Endothelial cell of umbilical vein (primary cell): ENCODE data around the gene KCTD10. TPM values are rescaled to one million over a fixed set of nuclear protein-coding genes. Genes with fewer than 3 reads are reported as not detected.

Experiments used
- BruUV-seq: library from RNA; stranded (reverse); fragments of 400-500 nt; replicated peaks from 2 replicates; lab custom pipeline; 2021; lab: Mats Ljungman, UMichigan
- CTCF ChIA-PET: fragments of 300-600, 350-600 bp; sonication (Branson Sonifier 250); formaldehyde crosslinking; loops from one replicate; lab custom pipeline; 2021; ENCODE audit warnings: antibody characterized with exemption, inconsistent platforms; lab: Charles Lee
- POLR2A ChIA-PET: fragments of 300-600, 350-600 bp; sonication (Branson Sonifier 250); formaldehyde crosslinking; loops from one replicate; lab custom pipeline; 2021; ENCODE audit warnings: antibody characterized with exemption, inconsistent platforms; lab: Charles Lee
- DNase-seq: peaks from one replicate; pipeline ENCODE4 v3.0.0-alpha.2; 2011; ENCODE audit warnings: low read depth, low spot score
- FAIRE-seq: peaks from 2 replicates; lab custom pipeline; 2011; peaks lifted over from hg19 to GRCh38; lab: Jason Lieb, UNC
- H2AFZ ChIP-seq: 2 replicates; pipeline ENCODE4 v1.6.0; 2012; ENCODE audit warnings: low read depth, low read length, control low read depth, inconsistent platforms
- H3K27ac ChIP-seq: 2 replicates; pipeline ENCODE4 v1.5.1; 2011; ENCODE audit warnings: low read depth, mild to moderate bottlenecking, control low read depth, low read length, moderate library complexity; ENCODE audit not compliant: insufficient read depth
- H3K27me3 ChIP-seq, 2 experiments: 2 replicates each; pipeline versions ENCODE4 v1.6.0 to v1.6.1; 2011; ENCODE audit warnings: low read length in 2 of 2, mixed read lengths in 1 of 2; ENCODE audit not compliant: control insufficient read depth in 2 of 2, insufficient read depth in 2 of 2
- H3K36me3 ChIP-seq, 2 experiments: 2 replicates in 1 of 2; 3 replicates in 1 of 2; pipeline ENCODE4 v1.5.1; 2011; ENCODE audit warnings: low read length in 2 of 2, mild to moderate bottlenecking in 1 of 2, moderate library complexity in 1 of 2; ENCODE audit not compliant: control insufficient read depth in 2 of 2, insufficient read depth in 2 of 2; ENCODE audit errors: extremely low read depth in 1 of 2
- H3K4me1 ChIP-seq: 3 replicates; pipeline ENCODE4 v1.5.1; 2011; ENCODE audit warnings: mild to moderate bottlenecking, low read length; ENCODE audit not compliant: control insufficient read depth, insufficient read depth; ENCODE audit errors: extremely low read depth
- H3K4me2 ChIP-seq: 2 replicates; pipeline ENCODE4 v1.6.1; 2011; ENCODE audit warnings: low read length, control low read depth, mixed read lengths; ENCODE audit not compliant: insufficient read depth
- H3K4me3 ChIP-seq, 3 experiments: fragments of 200-600 bp in 1 of 3; sonication (generic), shearing (Covaris generic) in 1 of 3; replicated peaks in 1 of 3; 2 replicates each; pipeline ENCODE4 v1.5.1; 2011 to 2016; ENCODE audit warnings: control low read depth in 3 of 3, low read length in 3 of 3, mild to moderate bottlenecking in 2 of 3, inconsistent platforms in 1 of 3, low read depth in 1 of 3, moderate library complexity in 1 of 3; ENCODE audit not compliant: insufficient read depth in 1 of 3
- H3K79me2 ChIP-seq: 2 replicates; pipeline ENCODE4 v1.6.0; 2012; ENCODE audit warnings: low read length, inconsistent platforms; ENCODE audit not compliant: control insufficient read depth, insufficient read depth
- H3K9ac ChIP-seq: replicated peaks from 2 replicates; pipeline ENCODE3; 2011; ENCODE audit warnings: low read length, control low read depth; ENCODE audit not compliant: insufficient read depth; ENCODE audit errors: extremely low read depth
- H3K9me1 ChIP-seq: replicated peaks from 3 replicates; pipeline ENCODE4 v1.6.0; 2011; ENCODE audit warnings: mild to moderate bottlenecking, low read length; ENCODE audit not compliant: control insufficient read depth, insufficient read depth; ENCODE audit errors: extremely low read depth
- H3K9me3 ChIP-seq: replicated peaks from 2 replicates; pipeline ENCODE4 v1.5.1; 2012; ENCODE audit warnings: low read length, inconsistent platforms; ENCODE audit not compliant: control insufficient read depth, insufficient read depth
- H4K20me1 ChIP-seq: replicated peaks from 2 replicates; pipeline ENCODE3; 2011; ENCODE audit warnings: mild to moderate bottlenecking, low read length; ENCODE audit not compliant: control insufficient read depth, insufficient read depth; ENCODE audit errors: extremely low read depth
- CTCF ChIP-seq, 2 donors: IDR thresholded peaks; 1 replicate in 1 of 2; 2 replicates in 1 of 2; pipeline ENCODE4 v1.5.1; 2011; ENCODE audit warnings: low read length in 2 of 2, mild to moderate bottlenecking in 2 of 2, moderate library complexity in 2 of 2, control low read depth in 1 of 2, inconsistent platforms in 1 of 2, low read depth in 1 of 2; ENCODE audit not compliant: insufficient read depth in 1 of 2; ENCODE audit errors: extremely low read depth in 1 of 2
- EZH2 ChIP-seq: IDR thresholded peaks from 2 replicates; pipeline ENCODE4 v1.6.1; 2012; ENCODE audit warnings: borderline replicate concordance, low read depth, mild to moderate bottlenecking, moderate library complexity, low read length, inconsistent platforms; ENCODE audit not compliant: severe bottlenecking
- GATA2 ChIP-seq: IDR thresholded peaks from 2 replicates; pipeline ENCODE4 v1.7.0; 2011; ENCODE audit warnings: low read depth, mild to moderate bottlenecking, moderate library complexity, mixed read lengths, low read length; ENCODE audit not compliant: insufficient read length, insufficient read depth
- JUN ChIP-seq: IDR thresholded peaks from 2 replicates; pipeline ENCODE4 v1.6.1; 2011; ENCODE audit warnings: borderline replicate concordance, low read depth; ENCODE audit not compliant: insufficient read length, insufficient read depth
- MAX ChIP-seq: IDR thresholded peaks from 2 replicates; pipeline ENCODE4 v1.6.1; 2011; ENCODE audit not compliant: insufficient read depth, insufficient read length
- MYC ChIP-seq: IDR thresholded peaks from one replicate; pipeline ENCODE4 v1.6.1; 2011; ENCODE audit warnings: mild to moderate bottlenecking, low read depth, low read length
- POLR2A ChIP-seq: IDR thresholded peaks from 2 replicates; pipeline ENCODE4 v1.6.1; 2012; ENCODE audit warnings: low read depth, mild to moderate bottlenecking, control low read depth, low read length
- POLR2AphosphoS5 ChIP-seq: IDR thresholded peaks from 2 replicates; pipeline ENCODE4 v1.6.1; 2012; ENCODE audit warnings: low read depth, mild to moderate bottlenecking, control low read depth, low read length, moderate library complexity; ENCODE audit not compliant: insufficient read depth
- dilution Hi-C: fragments of 300-500 bp; cut with MboI; formaldehyde crosslinking; loops from one replicate; pipeline ENCODE4 v1.15.0; 2019; ENCODE audit warnings: low sequenced_read_pairs; ENCODE audit not compliant: extremely low pct_ligation_motif_present
- intact Hi-C: fragments of 100-400 bp; cut with micrococcal nuclease; formaldehyde crosslinking; loops from one replicate; pipeline ENCODE4 v1.10.0; 2022
- polyA plus RNA-seq, 4 experiments: library from polyadenylated mRNA; depleted of rRNA in 3 of 4; stranded (reverse) in 3 of 4; unstranded in 1 of 4; fragments of >200 nt; gene quantifications; 2 replicates each; pipeline versions ENCODE4 v1.2.1 to v1.2.3, GENCODE V29; 2011 to 2012; ENCODE audit warnings: missing spikeins in 1 of 4
- total RNA-seq: library from RNA; stranded (reverse); gene quantifications from 2 replicates; pipeline ENCODE4 v1.2.3, GENCODE V29; 2021

The KCTD10 gene
- total and polyA plus RNA-seq, 2 donors (not counting 3 experiments of a cell fraction or from before 2014, with no cell fraction given): 101 to 112 TPM

GRCh38 chr12:109479761-109480160, 2.7 kb upstream of the KCTD10 start:
- Histone ChIP-seq H4K20me1 (no peaks in the 10 kb centered on the region), H3K4me2 (no peak overlapping the region), H2AFZ (no peak overlapping the region), H3K4me1 (peaks cover 19% of the 10 kb centered on the region), H3K27ac (no peak overlapping the region), H3K4me3 (no peak overlapping the region), H3K79me2 (peaks cover 42% of the 10 kb centered on the region), H3K9ac (no peak overlapping the region), H3K9me1 (no peaks in the 10 kb centered on the region), H3K9me3 (no peaks in the 10 kb centered on the region), H3K27me3 (no peaks in the 10 kb centered on the region), H3K36me3 (peaks cover 0 to 3% of the 10 kb centered on the region in 2 experiments)
- dilution Hi-C loops (no loop called here), intact Hi-C loops (loop anchor here (5.0 kb wide), 1 partner anchor 93 kb away; the partner anchor contains the start of genes MMAB and MVK)
- CTCF ChIA-PET: interaction anchor here (0.9 to 6.4 kb wide), 2 partner anchors 39 to 51 kb away, joined by 3 to 58 read pairs; no protein-coding TSS in a partner anchor
- FAIRE-seq (no peak), DNase-seq (no peak)
- TF ChIP-seq POLR2A (no peak), POLR2AphosphoS5 (no peak), EZH2 (no peak), GATA2 (no peak), JUN (no peak), CTCF (IDR thresholded peaks at IDR 0.05; ENCODE audit: extremely low read depth in 1 of 2, insufficient read depth in 1 of 2, low read depth in 1 of 2, low read length in 2 of 2) (no peak), MYC (no peak), MAX (no peak)
- POLR2A ChIA-PET: no interaction called here
- no TSS peak for BruUV-seq
